Stimulated activated naive CD4-positive, alpha-beta T cell treated with Interleukin-2 at 50 U/mL for 16 hours (primary cell): ENCODE data around the gene CLTCL1.
"Not testable (repeated sequence)": the region's sequence is repeated elsewhere in the genome, so short reads cannot be mapped to it uniquely, and the experiment has no call there.

Experiments used
- DNase-seq: peaks from one replicate; lab custom pipeline; 2025; lab: John Stamatoyannopoulos, UW

The CLTCL1 gene

DNA sequence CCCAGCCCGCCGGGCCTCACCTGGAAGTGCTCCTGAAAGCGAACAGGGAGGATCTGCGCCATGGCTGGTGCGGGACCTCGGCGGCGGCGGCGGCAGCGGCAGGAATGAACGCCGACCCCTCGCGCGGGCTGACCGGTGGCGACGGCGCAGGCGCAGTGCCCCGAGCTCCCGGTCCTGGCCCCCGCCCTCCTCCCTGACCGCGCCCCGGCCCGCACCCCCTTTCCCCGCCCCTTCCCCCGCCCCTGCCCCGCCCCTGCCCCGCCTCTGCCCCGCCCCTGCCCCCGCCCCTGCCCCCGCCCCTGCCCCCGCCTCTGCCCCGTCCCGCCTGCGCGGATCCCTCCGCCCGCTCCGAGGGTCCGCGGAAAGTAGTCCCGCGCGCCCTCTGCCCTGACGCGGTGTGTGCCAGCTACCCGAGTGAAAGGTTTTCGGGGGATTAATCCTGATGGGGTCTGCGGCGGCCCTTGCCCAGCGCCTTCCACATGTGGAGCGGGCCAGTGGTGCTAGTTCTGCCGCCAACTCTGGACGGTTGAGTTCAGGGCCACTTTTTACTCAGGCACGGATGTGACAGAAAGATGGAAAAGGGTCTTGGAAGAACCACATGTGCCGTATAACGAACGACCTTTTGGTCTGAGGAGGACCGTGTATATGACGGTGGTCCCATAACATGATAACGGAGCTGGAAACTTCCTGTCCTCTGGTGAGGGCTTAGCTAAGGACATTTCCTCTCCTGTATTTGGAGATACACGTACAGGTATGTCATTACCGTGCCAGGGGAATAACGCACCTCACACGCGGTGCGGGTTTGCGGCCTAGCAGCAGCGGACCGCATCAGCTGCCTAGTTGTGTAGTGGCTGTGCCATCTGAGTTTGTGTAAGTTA lies at the start of gene CLTCL1:
Gene CLTCL1 (minus strand): TSS at position 140 of the 878 bp plus-strand sequence. CDS start 78 bp downstream, at position 62.
- peak; percentile 66 for DNase-seq

DNA sequence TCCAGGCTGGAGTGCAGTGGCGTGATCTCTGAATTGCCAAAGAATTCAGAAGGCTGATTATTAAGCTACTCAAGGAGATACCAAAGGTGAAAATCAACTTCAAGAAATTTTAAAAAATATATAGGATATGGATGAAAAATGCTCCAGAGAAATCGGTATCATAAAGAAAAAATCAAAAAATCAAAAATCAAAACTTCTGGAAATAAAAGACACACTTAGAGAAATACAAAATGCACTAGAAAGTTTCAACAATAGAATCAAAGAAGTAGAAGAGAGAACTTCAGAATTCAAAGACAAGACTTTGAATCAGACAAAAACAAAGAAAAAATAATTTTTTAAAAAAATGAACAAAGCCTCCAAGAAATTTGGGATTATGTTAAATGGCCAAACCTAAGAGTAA lies 45.6 kb upstream of the CLTCL1 start:
- no peak for DNase-seq

DNA sequence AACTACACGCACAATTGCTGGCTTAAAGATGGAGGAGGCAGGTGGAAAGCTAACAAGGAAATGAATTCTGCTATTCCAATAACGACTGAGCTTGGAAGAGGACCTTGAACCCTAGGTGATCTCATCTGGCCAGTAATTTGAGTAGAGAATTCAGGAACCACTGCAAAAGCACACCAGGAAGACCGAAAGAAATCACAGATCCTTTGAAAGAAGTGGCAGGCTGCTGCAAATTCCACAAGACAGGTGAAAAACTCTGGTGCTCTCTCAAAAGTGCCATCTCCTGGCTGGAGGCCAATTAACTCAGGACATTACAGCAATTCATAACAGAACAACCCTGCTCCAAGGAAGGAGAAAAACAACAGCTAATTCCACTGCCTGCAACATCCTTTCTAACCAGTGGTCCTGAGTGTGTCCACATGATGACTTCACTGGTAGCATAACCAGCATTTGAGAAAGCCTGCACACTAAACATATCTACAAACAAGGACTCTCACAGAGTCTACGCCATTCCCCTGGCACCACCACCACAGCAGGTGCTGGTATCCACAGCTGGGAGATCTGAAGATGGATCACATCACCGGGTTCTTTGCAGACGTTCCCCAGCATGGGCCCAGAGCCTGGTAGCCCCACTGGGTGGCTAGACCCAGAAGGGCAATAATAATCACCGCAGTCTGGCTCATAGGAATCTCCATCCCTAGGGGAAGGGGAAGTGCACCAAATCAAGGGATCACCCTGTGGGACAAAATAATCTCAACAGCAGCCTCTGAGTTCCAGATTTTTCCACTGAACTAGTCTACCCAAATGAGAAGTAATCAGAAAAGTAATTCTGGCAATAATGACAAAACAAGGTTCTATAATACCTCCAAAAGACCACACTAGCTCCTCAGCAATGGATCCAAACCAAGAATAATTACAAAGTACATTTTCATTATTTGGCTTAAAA lies 44.9 kb upstream of the CLTCL1 start:
- DNase-seq = no peak

DNA sequence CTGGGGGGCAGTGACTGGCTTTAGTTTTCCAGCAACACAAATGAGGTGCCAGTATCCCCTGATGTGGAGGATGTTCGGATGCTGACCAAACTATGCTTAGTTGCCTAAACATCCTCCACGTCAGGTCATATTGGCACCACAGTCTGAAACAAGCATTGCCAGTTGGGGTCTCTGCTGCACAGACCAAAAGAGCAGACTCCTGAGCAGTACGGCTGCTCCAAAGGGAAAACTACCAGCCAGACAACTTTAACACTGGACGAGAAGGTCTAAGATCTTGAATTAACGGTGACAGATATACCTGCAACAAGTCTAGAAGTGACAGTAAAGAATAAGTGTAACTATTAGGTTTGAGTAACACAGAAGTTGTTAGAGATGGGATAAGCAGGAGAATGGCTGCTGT lies 40.5 kb upstream of the CLTCL1 start:
- DNase-seq = no peak

DNA sequence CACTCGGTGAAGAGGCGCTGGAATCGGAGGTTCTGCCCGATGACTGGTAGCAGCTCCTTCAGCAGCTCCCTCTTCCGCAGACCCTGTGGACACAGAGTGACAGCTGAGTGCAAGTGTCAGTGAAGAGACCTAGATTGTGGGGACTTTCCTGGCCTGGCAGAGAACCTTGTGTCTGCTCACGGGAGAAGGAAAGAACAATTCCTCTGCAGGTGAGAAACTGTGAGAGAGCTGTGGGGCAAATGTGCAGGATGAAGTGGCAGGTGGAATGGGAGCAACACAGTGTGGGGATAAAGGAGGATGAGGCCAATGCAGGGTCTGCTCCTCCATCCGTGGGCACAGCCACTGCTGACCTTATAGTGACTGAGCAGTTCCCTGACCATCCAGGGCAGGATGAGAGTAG lies 40.0 kb upstream of the CLTCL1 start:
- no peak for DNase-seq

DNA sequence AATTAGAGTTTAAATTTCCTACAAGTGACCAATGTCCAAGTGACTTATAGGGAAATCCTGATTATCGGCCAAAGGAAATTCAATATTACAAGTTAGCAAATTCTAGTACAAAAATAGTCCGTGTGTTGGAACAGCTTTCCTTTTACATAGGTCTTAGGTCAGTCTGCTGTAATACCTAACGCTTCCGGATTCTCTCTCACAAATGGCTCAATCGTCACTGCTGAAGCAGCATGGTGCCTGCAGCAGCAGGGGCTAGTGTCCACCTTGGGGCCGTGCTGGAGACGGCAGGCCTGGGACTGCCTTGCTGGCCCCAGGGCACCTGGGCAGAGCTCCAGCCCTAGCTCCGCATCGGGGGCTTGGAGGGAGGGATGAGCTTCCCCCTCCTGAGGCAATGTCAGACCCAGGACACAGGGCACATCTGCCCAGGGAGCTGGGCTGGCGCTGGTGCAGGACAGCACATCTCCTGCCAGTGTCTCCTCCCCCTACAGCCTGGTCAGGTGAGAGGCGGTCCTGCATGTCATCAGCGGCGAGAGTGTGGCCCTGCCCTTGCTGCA lies 39.4 kb upstream of the CLTCL1 start:
- no peak for DNase-seq

DNA sequence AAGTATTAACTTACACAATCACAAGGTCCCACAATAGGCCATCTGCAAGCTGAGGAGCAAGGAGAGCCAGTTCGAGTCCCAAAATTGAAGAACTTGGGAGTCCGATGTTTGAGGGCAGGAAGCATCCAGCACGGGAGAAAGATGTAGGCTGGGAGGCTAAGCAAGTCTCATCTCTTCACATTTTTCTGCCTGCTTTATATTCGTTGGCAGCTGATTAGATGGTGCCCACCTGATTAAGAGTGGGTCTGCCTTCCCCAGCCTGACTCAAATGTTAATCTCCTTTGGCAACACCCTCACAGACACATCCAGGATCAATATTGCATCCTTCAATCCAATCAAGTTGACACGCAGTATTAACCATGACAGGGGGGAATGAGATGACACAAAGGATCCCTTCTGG lies 38.7 kb upstream of the CLTCL1 start:
- DNase-seq = not testable (repeated sequence)

DNA sequence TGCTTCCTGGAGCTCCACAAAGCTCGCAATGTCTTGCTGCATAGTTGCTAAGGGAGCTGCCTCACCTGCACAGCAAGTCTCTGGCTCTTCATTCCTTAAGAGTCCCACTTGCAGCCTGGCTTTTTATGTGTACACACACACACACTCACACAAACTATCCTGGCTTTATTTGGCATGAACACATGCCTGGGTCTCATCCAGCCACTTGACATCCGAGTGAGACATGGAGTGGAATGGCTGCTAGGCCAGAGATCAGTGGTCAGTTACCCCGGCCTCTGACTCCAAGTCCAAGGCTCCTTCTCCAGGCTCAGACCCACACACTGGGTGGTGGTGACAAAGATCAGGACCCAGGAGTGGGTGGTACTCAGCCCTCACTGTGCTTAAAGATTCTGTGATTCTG lies 37.9 kb upstream of the CLTCL1 start:
- DNase-seq = no peak

DNA sequence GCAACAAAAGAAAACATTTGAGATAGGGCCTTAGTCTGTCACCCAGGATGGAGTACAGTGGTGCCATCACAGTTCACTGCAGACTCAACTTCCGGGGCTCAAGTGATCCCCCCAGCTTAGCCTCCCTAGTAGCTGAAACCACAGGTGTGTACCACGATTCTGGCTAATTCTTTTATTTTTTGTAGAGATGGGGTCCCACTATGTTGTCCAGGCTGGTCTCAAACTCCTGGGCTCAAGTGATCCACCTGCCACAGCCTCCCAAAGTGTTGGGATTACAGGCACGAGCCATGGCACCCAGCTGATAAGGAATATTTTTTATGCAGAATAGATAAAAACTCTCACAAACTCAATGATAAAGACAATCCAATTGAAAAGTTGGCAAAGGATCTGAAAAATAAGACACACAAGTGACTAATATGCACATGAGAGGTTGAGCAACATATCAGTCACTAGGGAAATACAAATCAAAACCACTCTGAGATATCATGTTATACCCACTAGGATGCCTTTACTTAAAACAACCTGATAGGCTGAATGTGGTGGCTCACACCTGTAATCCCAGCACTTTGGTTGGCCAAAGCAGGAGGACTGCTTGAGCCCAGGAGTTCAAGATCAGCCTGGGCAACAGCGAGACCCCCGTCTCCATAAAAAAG lies 33.9 kb upstream of the CLTCL1 start:
- no peak for DNase-seq

DNA sequence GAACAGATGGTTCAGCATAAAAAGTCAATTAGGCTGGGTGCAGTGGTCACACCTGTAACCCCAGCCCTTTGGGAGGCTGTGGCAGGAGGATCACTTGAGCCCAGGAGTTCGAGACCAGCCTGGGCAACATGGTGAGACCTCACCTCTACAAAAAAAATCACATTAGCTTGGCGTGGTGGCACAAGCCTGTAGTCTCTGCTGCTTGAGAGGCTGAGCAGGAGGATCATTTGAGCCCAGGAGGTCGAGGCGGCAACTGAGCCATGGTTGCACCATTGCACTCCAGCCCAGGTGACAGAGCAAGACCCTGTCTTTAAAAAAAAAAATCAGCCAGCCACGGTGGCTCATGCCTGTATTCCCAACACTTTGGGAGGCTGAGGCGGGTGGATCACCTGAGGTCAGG lies 31.9 kb upstream of the CLTCL1 start:
- not testable (repeated sequence) for DNase-seq

DNA sequence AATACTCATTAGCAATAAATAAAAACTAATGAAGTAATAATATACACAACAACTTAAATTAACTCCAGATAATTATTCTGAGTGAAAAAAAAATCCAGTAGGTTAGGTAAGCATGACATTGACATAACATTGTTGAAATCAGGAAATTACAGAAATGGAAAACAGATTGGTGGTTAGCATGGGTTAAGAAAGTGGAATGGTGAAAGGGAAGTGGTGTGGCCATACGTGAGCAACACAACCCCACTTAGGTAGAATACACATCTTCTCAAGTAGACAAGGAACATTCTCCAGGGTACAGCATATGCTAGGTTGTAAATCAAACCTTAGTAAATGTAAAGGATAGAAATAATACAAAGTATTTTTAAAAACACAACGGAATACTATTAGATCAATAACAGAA lies 30.2 kb upstream of the CLTCL1 start:
- no peak for DNase-seq

DNA sequence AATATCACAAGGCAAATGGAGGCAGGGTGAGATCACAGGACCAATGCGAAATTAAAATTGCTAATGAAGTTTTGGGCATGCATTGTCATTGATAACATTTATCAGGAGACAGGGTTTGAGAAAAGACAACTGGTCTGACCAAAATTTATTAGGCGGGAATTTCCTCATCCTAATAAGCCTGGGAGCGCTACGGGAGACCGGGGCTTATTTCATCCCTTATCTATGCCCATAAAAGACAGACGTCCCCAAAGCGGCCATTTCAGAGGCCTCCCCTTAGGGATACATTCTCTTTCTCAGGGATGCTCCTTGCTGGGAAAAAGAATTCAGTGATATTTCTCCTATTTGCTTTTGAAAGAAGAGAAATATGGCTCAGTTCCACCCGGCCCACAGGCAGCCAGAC lies 28.6 kb upstream of the CLTCL1 start:
- not testable (repeated sequence) for DNase-seq

DNA sequence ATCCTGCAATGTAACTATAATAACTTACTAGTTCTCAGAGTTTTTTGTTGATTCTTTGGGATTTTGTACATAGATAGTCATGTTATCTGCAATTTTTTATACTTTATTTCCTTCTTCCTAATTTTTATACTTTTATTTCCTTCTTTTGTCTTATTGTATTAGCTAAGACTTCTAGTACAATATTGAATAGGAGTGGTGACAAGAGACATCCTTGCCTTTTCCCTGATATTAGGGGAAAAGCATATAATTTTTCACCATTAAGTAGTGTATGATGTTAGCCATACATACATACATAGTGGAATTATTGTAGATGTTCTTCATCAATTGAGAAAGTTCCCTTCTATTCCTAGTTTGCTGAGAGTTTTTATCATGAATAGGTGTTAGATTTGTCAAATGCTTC lies 27.8 kb upstream of the CLTCL1 start:
- no peak for DNase-seq

DNA sequence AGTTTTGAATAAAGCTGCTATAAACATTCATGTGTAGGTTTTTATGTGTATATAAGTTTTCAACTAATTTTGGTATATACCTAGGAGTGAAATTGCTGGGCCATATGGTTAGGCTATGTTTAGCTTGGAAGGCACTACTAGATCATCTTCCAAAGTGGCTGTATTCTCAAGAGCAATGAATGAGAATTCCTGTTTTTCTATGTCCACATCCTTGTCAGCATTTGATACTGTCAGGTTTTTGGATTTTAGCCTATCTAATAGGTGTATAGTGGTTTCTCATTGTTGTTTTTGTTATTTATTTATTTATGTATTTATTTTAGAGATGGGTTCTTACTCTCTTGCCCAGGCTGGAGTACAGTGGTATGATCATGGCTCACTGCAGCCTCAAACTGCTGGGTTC lies 26.3 kb upstream of the CLTCL1 start:
- DNase-seq = no peak

DNA sequence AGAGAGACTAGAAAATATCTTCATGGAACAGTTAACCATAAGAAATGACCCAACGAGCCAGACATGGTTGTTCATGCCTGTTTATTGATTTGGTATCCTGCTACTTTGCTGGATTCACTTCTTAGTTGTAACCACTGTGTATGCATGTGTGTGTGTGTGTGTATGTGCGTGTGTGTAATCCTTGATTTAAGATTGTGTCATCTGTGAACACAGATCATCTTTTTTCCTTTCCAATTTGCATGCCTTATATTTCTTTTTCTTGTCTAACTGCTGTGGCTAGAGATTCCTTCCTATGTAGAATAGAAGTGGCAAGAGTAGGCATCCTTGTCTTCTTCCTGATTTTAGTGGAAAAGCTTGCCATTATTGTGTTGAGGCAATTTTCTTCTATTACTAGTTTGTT lies 16.4 kb upstream of the CLTCL1 start:
- no peak for DNase-seq

DNA sequence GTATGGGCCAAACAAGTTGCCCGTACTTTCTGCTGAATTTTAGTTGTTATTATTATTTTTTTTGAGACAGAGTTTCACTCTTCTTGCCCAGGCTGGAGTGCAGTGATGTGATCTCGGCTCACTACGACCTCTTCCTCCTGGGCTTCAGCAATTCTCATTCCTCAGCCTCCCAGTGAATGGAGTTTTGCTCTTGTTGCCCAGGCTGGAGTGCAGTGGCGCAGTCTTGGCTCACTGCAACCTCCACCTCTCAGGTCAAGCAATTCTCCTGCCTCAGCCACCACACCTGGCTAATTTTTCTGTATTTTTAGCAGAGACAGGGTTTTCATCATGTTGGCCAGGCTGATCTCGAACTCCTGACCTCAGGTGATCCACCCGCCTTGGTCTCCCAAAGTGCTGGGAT lies 15.0 kb upstream of the CLTCL1 start:
- DNase-seq = not testable (repeated sequence)

DNA sequence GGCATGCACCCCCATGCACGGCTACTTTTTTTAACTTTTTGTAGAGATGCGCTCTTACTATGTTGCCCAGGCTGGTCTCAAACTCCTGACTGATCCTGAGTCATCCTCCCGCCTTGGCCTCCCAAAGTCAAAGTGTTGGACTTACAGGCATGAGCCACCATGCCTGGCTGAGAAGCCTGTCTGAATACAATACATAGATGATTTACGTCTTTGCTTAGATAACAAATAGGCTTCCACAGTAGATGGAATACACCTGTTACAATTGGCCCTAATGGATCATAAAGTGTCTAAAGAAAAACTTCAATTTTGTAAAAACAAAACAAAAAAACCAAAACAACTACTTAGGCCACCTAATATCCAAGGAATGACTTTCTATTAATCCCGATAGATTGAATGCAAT lies 13.0 kb upstream of the CLTCL1 start:
- no peak for DNase-seq

DNA sequence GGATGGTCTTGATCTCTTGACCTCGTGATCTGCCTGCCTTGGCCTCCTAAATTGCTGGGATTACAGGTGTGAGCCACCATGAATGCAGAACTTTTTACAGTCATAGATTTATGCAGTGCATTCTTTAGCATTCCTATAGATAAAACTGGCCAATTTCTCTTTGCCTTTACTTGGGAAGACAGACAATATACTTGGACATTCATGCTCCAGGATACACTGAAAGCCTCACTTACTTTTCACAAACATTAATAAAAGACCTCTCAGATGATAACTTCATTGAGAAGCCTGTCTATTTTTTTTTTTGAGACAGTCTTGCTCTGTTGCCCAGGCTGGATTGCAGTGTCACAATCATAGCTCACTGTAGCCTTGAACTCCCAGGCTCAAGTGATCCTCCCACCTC lies 12.3 kb upstream of the CLTCL1 start:
- DNase-seq = no peak

DNA sequence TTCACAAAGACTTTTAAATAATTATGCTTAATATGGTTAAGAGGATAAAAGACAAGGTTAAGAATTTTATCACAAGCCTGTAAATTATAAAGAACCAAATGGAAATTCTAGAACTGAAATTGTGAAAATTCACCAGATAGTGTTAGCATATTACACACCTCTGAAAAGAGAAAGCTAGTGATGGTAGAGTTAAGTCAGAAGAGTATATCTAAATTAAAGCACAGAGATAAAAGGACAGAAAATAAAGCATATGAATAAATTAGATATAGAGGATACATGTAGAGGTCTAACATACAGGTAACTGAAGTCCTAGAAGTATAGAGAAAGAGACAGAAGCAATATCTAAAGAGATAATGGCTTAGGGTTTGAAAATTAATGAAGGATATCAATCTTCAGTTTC lies 4.2 kb upstream of the CLTCL1 start:
- DNase-seq = no peak

DNA sequence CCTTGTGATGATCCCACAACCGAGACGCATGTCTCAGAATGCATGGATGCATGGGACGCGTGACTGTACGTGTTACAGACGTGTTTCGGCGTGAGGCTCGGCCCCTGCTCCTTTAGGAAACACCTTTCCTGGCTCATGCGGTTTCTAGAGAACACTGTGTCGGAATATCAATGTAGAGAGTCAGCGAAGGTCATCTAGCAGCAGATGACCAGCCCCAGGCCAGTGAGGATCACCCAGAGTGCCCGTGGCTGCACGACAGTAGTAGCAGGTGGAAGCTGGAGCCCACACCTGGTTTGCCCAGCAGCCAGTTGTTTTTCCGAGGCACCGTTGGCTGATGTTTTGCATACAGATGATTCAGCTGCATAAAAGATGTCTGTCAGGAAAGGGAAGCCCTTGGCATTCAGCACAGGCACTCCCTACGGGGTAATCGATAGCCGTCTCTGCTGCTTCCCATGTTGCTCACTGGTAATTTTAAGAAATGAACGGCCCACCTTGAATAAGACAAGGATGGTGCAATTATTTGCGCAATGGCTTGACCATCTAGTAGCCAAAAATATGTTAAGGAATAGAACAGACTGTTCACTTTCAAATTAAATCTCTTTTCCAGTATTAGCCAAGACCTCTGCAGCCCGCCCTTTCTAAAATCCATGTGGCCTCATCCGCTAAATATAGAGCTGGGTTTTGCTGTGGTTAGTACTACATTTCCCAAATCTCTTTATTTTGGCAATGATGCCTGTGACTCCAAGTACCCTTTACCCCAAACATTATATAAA lies 1.1 kb upstream of the CLTCL1 start:
- no peak for DNase-seq

DNA sequence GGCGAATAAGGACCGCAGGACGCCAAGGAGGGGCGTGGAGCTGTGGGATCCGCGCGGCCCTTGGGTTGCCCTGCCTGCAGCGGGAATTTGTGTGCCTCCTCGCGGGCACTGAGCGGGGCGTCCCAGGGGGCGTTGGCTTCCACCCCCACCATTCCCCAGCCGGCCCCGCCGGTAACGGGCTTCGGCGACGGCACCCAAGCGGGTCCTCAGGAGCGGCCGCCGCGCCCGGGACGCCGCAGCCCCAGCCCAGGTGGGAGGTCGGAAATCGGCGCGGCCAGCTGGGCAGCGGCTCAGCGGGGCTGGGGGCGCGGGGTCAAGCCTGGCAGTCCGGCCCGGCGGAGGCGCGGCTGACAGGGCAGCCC lies 320 bp downstream of the CLTCL1 start:
- peak; percentile 10 for DNase-seq
